Activated naive CD4-positive, alpha-beta T cell treated with anti-CD3 and anti-CD28 coated beads, Interleukin-2, amount 10 ng/mL, durations not matched to agents 7 days and 5 days (primary cell): Measurements from ENCODE around the gene SMR3A.

Experiments
- CTCF ChIA-PET: fragments of 350-600 bp; sonication (Branson Sonifier 250); formaldehyde crosslinking; loops from one replicate; lab custom pipeline; 2021; ENCODE audit warnings: antibody characterized with exemption; lab: Charles Lee
- DNase-seq: peaks from one replicate; pipeline ENCODE4 v3.0.0-alpha.2; 2020
- H3K27ac Mint-ChIP-seq: one replicate; pipeline ENCODE4 v1.8.0; 2021; ENCODE audit warnings: mild to moderate bottlenecking, moderate library complexity, mixed read lengths
- H3K27me3 Mint-ChIP-seq: one replicate; pipeline ENCODE4 v1.8.0; 2021; ENCODE audit warnings: mild to moderate bottlenecking, mixed read lengths
- H3K36me3 Mint-ChIP-seq: one replicate; pipeline ENCODE4 v1.8.0; 2021; ENCODE audit warnings: mixed read lengths
- H3K4me1 Mint-ChIP-seq: one replicate; pipeline ENCODE4 v1.8.0; 2021; ENCODE audit warnings: mixed read lengths
- H3K4me3 Mint-ChIP-seq: one replicate; pipeline ENCODE4 v1.8.0; 2021; ENCODE audit warnings: mild to moderate bottlenecking, moderate library complexity, mixed read lengths
- H3K9me3 Mint-ChIP-seq: one replicate; pipeline ENCODE4 v1.8.0; 2021; ENCODE audit warnings: mixed read lengths

SMR3A gene

DNA sequence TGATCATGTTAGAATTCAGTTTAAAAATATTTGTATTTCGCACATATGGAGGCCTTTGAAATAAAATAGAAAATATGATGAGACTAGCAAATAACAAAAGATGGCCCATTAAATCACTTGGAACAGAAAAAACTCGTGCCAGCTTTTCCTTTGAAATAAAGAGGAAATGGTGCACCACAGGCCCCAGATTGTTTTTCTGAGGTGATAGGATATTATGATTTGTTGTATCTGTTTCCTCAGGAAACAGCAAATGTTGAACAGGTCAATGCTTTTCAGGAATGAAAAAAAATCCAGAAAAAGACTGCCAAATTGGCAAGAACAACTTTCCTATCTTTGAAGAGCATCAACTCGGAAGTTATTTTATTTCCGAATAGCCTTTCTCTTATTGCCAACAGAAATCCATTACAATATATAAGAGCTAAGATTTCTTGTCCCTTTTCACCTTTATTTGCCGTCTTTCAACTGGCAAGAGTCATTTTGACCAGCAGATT, 22.2 kb downstream of the SMR3A start, which contains the start of gene SMR3B:
TSS of gene SMR3B (plus strand) at position 441 of the 491 bp plus-strand sequence. CDS start 1,380 bp downstream, outside the sequence.
- CTCF ChIA-PET = no interaction called here
- Mint-ChIP-seq H3K36me3 (no peaks in the 10 kb centered on the region), H3K27ac (no peak within 1 kb of the TSS), H3K9me3 (no peaks in the 10 kb centered on the region), H3K4me3 (no peak within 1 kb of the TSS), H3K4me1 (no peaks in the 10 kb centered on the region), H3K27me3 (no peaks in the 10 kb centered on the region)
- no peak for DNase-seq

DNA sequence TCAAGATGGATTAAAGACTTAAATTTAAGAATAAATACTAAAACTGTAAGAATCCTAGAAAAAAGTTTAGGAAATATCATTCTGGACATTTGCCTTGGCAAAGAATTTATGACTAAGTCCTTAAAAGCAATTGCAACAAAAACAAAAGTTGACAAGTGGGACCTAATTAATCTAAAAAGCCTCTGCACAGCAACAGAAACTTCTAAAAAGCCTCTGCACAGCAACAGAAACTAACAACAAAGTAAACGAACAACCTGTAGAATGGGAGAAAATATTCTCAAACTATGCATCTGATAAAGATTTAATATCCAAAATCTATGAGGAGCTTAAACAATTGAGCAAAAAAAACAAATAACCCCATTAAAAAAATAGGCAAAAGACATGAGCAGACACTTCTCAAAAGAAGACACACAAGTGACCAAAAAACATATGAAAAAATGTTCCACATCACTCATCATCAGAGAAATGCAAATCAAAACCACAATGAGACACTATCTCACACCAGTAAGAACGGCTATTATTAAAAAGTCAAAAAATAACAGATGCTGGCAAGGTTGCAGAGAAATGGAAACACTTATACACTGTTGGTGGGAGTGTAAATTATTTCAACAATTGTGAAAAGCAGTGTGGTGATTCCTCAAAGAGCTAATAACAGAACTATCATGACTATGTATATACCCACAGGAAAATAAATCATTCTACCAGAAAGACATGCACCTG, 31.7 kb downstream of the SMR3A start:
- Mint-ChIP-seq H3K4me1 (no peaks in the 10 kb centered on the region), H3K9me3 (no peaks in the 10 kb centered on the region), H3K4me3 (no peak overlapping the region), H3K27ac (no peak overlapping the region), H3K27me3 (no peaks in the 10 kb centered on the region), H3K36me3 (no peaks in the 10 kb centered on the region)
- no peak for DNase-seq
- CTCF ChIA-PET = no interaction called here

DNA sequence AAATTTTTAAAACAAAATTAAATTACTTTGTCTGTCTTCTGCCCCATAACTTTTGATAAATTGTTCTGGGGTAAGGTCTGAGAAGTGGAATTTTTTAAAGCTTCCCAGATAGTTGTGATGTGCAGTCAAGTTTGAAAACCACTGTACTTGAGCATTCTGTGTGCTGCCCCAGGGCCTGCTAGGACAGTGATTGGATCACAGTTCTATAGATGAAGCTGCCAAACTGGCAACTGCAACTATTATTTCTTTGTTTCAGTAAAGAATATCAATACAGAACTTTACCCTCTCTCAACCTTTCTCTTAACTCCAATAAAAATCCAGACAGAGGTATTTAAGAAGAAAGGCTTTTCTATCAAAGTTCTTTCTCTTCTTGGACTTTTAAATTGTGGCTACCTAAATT, 37.0 kb downstream of the SMR3A start, which contains the start of gene OPRPN:
TSS of gene OPRPN (plus strand) at position 361 of the 400 bp plus-strand sequence. CDS start 1,346 bp downstream, outside the sequence.
- no peak within 1 kb of the TSS for H3K27ac Mint-ChIP-seq
- CTCF ChIA-PET = no interaction called here
- no peaks in the 10 kb centered on the region for H3K4me1 Mint-ChIP-seq
- H3K4me3 Mint-ChIP-seq = no peak within 1 kb of the TSS
- no peak for DNase-seq
- no peaks in the 10 kb centered on the region for H3K27me3 Mint-ChIP-seq
- no peaks in the 10 kb centered on the region for H3K9me3 Mint-ChIP-seq
- no peaks in the 10 kb centered on the region for H3K36me3 Mint-ChIP-seq

DNA sequence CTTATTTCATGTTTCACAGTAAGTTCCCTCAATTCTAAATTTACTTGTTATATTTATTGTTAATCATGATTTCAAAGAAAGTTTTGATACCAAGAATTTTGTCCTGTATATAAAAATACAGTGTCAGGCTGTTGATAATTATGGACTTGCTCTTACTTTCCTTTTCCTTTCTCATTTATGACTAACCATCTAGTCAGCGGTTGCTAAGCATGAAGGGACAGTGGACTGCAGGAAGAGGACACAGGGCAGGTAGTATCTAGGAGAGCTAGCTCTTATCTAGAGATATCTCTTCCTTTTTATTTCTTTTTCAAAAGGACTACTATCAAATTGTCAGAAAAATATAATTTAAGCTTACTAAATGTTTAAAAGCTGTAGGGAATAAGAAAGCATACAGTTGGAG, 38.8 kb downstream of the SMR3A start:
- Mint-ChIP-seq H3K9me3 (no peaks in the 10 kb centered on the region), H3K4me3 (no peak overlapping the region), H3K27me3 (no peaks in the 10 kb centered on the region), H3K36me3 (no peaks in the 10 kb centered on the region), H3K4me1 (no peaks in the 10 kb centered on the region), H3K27ac (no peak overlapping the region)
- DNase-seq = no peak
- CTCF ChIA-PET = no interaction called here

DNA sequence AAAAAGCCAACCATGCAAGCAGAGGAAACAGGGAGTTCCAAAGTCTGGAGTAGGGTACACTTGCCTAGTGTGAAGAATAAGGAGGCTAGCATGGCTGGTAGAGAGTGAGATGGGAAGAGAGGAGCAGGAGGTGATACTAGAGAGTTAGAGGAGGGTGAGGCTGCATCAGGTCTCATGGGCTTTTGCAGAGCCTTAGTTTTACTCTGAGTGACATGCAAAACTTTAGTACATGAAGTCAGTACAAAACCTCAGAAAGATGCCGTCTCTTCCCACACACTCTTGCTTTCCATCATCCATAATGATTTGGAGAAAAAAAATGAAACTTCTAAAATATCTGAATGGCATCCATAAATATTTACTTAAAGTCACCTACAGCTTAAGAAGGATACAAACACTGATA, 42.2 kb downstream of the SMR3A start:
- CTCF ChIA-PET = no interaction called here
- Mint-ChIP-seq H3K27ac (no peak overlapping the region), H3K27me3 (no peaks in the 10 kb centered on the region), H3K9me3 (no peaks in the 10 kb centered on the region), H3K36me3 (no peaks in the 10 kb centered on the region), H3K4me1 (no peaks in the 10 kb centered on the region), H3K4me3 (no peak overlapping the region)
- no peak for DNase-seq

DNA sequence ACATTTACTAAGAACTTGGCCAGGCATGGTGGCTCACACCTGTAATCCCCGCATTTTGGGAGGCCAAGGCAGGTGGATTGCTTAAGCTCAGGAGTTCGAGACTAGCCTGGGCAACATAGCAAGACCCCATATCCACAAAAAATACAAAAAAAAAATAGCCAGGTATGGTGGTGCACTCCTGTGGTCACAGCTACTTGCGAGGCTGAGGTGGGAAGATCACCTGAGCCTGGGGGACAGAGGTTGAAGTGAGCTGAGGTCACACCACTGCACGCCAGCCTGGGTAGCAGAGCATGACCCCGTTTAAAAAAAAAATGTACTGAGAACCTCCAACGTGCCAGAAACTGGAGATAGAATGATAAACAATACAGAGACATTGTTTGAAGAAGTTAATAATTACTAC, 45.2 kb downstream of the SMR3A start:
- H3K4me3 Mint-ChIP-seq = no peak overlapping the region
- H3K36me3 Mint-ChIP-seq = no peaks in the 10 kb centered on the region
- CTCF ChIA-PET = interaction anchor here (1.1 kb wide), 1 partner anchor 9 kb away, joined by 3 read pairs; no protein-coding TSS in a partner anchor
- H3K9me3 Mint-ChIP-seq = no peaks in the 10 kb centered on the region
- H3K4me1 Mint-ChIP-seq = no peaks in the 10 kb centered on the region
- DNase-seq = no peak
- H3K27ac Mint-ChIP-seq = no peak overlapping the region
- H3K27me3 Mint-ChIP-seq = no peaks in the 10 kb centered on the region
